ENCODE data around the gene EPC2.
"Not testable (repeated sequence)": the region's sequence is repeated elsewhere in the genome, so short reads cannot be mapped to it uniquely, and the experiment has no call there.

DNA sequence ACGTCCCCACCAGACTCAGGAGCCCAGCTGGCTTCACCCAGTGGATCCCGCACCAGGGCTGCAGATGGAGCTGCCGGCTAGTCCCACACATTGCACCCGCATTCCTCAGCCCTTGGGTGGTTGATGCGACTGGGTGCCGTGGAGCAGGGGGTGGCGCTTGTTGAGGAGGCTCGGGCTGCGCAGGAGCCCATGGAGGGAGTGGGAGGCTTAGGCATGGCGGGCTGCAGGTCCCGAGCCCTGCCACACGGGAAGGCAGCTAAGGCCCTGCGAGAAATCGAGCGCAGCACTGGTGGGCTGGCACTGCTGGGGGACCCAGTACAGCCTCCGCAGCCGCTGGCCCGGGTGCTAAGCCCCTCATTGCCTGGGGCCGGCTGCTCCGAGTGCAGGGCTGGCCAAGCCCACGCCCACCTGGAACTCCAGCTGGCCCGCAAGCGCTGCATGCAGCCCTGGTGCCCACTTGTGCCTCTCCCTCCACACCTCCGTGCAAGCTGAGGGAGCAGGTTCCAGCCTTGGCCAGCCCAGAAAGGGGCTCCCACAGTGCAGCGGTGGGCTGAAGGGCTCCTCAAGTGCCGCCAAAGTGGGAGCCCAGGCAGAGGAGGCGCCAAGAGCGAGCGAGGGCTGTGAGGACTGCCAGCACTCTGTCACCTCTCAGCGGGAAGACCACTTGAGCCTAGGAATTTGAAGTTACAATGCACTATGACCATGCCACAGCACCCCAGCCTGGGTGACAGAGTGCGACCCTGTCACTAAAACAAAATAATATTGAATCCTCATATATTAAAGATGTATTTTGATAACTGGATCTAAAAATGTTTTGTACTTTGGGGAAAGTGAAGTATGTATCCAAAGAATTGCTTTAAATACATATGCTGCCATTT lies 34.0 kb downstream of the EPC2 start:
- TF ChIP-seq, protein P1, sequence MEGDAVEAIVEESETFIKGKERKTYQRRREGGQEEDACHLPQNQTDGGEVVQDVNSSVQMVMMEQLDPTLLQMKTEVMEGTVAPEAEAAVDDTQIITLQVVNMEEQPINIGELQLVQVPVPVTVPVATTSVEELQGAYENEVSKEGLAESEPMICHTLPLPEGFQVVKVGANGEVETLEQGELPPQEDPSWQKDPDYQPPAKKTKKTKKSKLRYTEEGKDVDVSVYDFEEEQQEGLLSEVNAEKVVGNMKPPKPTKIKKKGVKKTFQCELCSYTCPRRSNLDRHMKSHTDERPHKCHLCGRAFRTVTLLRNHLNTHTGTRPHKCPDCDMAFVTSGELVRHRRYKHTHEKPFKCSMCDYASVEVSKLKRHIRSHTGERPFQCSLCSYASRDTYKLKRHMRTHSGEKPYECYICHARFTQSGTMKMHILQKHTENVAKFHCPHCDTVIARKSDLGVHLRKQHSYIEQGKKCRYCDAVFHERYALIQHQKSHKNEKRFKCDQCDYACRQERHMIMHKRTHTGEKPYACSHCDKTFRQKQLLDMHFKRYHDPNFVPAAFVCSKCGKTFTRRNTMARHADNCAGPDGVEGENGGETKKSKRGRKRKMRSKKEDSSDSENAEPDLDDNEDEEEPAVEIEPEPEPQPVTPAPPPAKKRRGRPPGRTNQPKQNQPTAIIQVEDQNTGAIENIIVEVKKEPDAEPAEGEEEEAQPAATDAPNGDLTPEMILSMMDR (IDR thresholded peaks at IDR 0.05), result not testable (repeated sequence)
- not testable (repeated sequence) for TF ChIP-seq EZH2phosphoT487 (IDR thresholded peaks at IDR 0.05)
